SK-N-SH treated with all-trans-retinoic acid at 6 μM for 48 hours (cell line): ENCODE results near the gene PON3.

Experiments used
- ATAC-seq: fragments of 200-7000 bp; cut with Tn5 transposase; 3 replicates; pipeline ENCODE4 v1.9.1; 2020; ENCODE audit warnings: mild to moderate bottlenecking, moderate library complexity
- ARNTL ChIP-seq: fragments of 450-650 bp; formaldehyde crosslinking; IDR thresholded peaks from 2 replicates; pipeline ENCODE4 v1.5.0; 2020; ENCODE audit warnings: low read depth, mild to moderate bottlenecking, moderate library complexity, borderline replicate concordance
- BACH2 ChIP-seq: fragments of 250-450 bp; sonication (Bioruptor Pico); IDR thresholded peaks from 2 replicates; pipeline ENCODE4 v1.9.0; 2021; ENCODE audit warnings: mild to moderate bottlenecking, borderline replicate concordance
- CREB5 ChIP-seq: fragments of 250-450 bp; sonication (Bioruptor Pico); IDR thresholded peaks from 2 replicates; pipeline ENCODE4 v1.5.1; 2020; ENCODE audit warnings: low read depth, mild to moderate bottlenecking, moderate library complexity
- CSDC2 ChIP-seq: fragments of 250-450 bp; sonication (Bioruptor Pico); IDR thresholded peaks from 2 replicates; pipeline ENCODE4 v1.5.0; 2020; ENCODE audit warnings: mild to moderate bottlenecking, moderate library complexity
- CSRNP3 ChIP-seq: fragments of 250-450 bp; sonication (Bioruptor Pico); IDR thresholded peaks from 2 replicates; pipeline ENCODE4 v1.5.1; 2021; ENCODE audit warnings: mild to moderate bottlenecking, moderate library complexity
- GLIS3 ChIP-seq: fragments of 250-450 bp; sonication (Bioruptor Pico); IDR thresholded peaks from 2 replicates; pipeline ENCODE4 v1.5.0; 2020; ENCODE audit warnings: mild to moderate bottlenecking, moderate library complexity
- OSR1 ChIP-seq: fragments of 250-450 bp; sonication (Bioruptor Pico); IDR thresholded peaks from 2 replicates; pipeline ENCODE4 v1.8.0; 2022; ENCODE audit warnings: moderate library complexity, mild to moderate bottlenecking, inconsistent platforms
- PATZ1 ChIP-seq: fragments of 250-450 bp; sonication (Bioruptor Pico); IDR thresholded peaks from 2 replicates; pipeline ENCODE4 v1.8.0; 2020; ENCODE audit warnings: mild to moderate bottlenecking, moderate library complexity, borderline replicate concordance
- POU6F1 ChIP-seq: fragments of 250-450 bp; sonication (Bioruptor Pico); IDR thresholded peaks from 2 replicates; pipeline ENCODE4 v1.8.0; 2021; ENCODE audit warnings: low read depth, mild to moderate bottlenecking, moderate library complexity, borderline replicate concordance
- PPARA ChIP-seq: fragments of 250-450 bp; sonication (Bioruptor Pico); IDR thresholded peaks from 2 replicates; pipeline ENCODE4 v1.5.0; 2020; ENCODE audit warnings: mild to moderate bottlenecking, borderline replicate concordance
- RARB ChIP-seq: fragments of 250-450 bp; sonication (Bioruptor Pico); IDR thresholded peaks from 2 replicates; pipeline ENCODE4 v1.8.0; 2021; ENCODE audit warnings: mild to moderate bottlenecking, moderate library complexity
- SNAI2 ChIP-seq: fragments of 250-450 bp; sonication (Bioruptor Pico); IDR thresholded peaks from 2 replicates; pipeline ENCODE4 v1.5.0; 2020; ENCODE audit warnings: mild to moderate bottlenecking, moderate library complexity
- TCF4 ChIP-seq: fragments of 250-450 bp; sonication (Bioruptor Pico); IDR thresholded peaks from 2 replicates; pipeline ENCODE4 v1.8.0; 2021; ENCODE audit warnings: mild to moderate bottlenecking, moderate library complexity, borderline replicate concordance
- TOX ChIP-seq: fragments of 250-450 bp; sonication (Bioruptor Pico); IDR thresholded peaks from 2 replicates; pipeline ENCODE4 v1.8.0; 2021; ENCODE audit warnings: mild to moderate bottlenecking, moderate library complexity, borderline replicate concordance
- TSHZ2 ChIP-seq: fragments of 250-450 bp; sonication (Bioruptor Pico); IDR thresholded peaks from 2 replicates; pipeline ENCODE4 v1.5.0; 2020; ENCODE audit warnings: mild to moderate bottlenecking, moderate library complexity
- ZC3H10 ChIP-seq: fragments of 250-450 bp; sonication (Bioruptor Pico); IDR thresholded peaks from 2 replicates; pipeline ENCODE4 v1.5.1; 2021; ENCODE audit warnings: mild to moderate bottlenecking, moderate library complexity
- ZFP3 ChIP-seq: fragments of 250-450 bp; sonication (Bioruptor Pico); IDR thresholded peaks from 2 replicates; pipeline ENCODE4 v1.5.0; 2020; ENCODE audit warnings: mild to moderate bottlenecking, moderate library complexity
- ZFP30 ChIP-seq: fragments of 450-650 bp; formaldehyde crosslinking; IDR thresholded peaks from 2 replicates; pipeline ENCODE4 v1.5.0; 2022; ENCODE audit warnings: mild to moderate bottlenecking, moderate library complexity
- ZNF70 ChIP-seq: fragments of 450-650 bp; formaldehyde crosslinking; IDR thresholded peaks from 2 replicates; pipeline ENCODE4 v1.5.0; 2020; ENCODE audit warnings: mild to moderate bottlenecking, moderate library complexity

PON3 gene

GRCh38 chr7:95312561-95312960 lies 83.6 kb downstream of the PON3 start (continued):
- TF ChIP-seq CSRNP3 (CRISPR knock-in tag): no peak
- no peak for TF ChIP-seq PPARA (CRISPR knock-in tag)

GRCh38 chr7:95311389-95311788 lies 84.8 kb downstream of the PON3 start:
- TF ChIP-seq ARNTL (CRISPR knock-in tag): no peak
- no peak for TF ChIP-seq OSR1 (CRISPR knock-in tag)
- no peak for TF ChIP-seq CSRNP3 (CRISPR knock-in tag)
- TF ChIP-seq PATZ1 (CRISPR knock-in tag): no peak
- TF ChIP-seq ZFP30 (CRISPR knock-in tag): no peak
- TF ChIP-seq POU6F1 (CRISPR knock-in tag): no peak
- TF ChIP-seq RARB (CRISPR knock-in tag): no peak
- TF ChIP-seq CSDC2 (CRISPR knock-in tag): no peak
- TF ChIP-seq TCF4 (CRISPR knock-in tag): no peak
- TF ChIP-seq ZC3H10: no peak
- TF ChIP-seq ZNF70 (CRISPR knock-in tag): no peak
- TF ChIP-seq TSHZ2: no peak
- no peak for TF ChIP-seq ZFP3 (CRISPR knock-in tag)
- no peak for TF ChIP-seq BACH2 (CRISPR knock-in tag)
- TF ChIP-seq SNAI2 (CRISPR knock-in tag): no peak
- no peak for TF ChIP-seq CREB5 (CRISPR knock-in tag)
- no peak for ATAC-seq

GRCh38 chr7:95309951-95310350 lies 86.2 kb downstream of the PON3 start:
- ATAC-seq: no peak
- TF ChIP-seq CSRNP3 (CRISPR knock-in tag): no peak
- no peak for TF ChIP-seq GLIS3 (CRISPR knock-in tag)
- TF ChIP-seq ZFP30 (CRISPR knock-in tag): no peak
- TF ChIP-seq POU6F1 (CRISPR knock-in tag): no peak
- no peak for TF ChIP-seq ARNTL (CRISPR knock-in tag)
- TF ChIP-seq ZNF70 (CRISPR knock-in tag): no peak
- no peak for TF ChIP-seq PATZ1 (CRISPR knock-in tag)
- TF ChIP-seq TOX (CRISPR knock-in tag): no peak
- no peak for TF ChIP-seq CREB5 (CRISPR knock-in tag)
- TF ChIP-seq OSR1 (CRISPR knock-in tag): no peak
- TF ChIP-seq RARB (CRISPR knock-in tag): no peak
- TF ChIP-seq TCF4 (CRISPR knock-in tag): no peak
